ENCODE results near the gene CACNA2D2. TPM values are rescaled to one million over a fixed set of nuclear protein-coding genes. Genes with fewer than 3 reads are reported as not detected.
A peak's percentile ranks its signal among the peaks of the same experiment; 100 is the strongest.

Gene CACNA2D2
- total RNA-seq: under 1 TPM; 0.35 to 0.90 (median 0.58) TPM

DNA sequence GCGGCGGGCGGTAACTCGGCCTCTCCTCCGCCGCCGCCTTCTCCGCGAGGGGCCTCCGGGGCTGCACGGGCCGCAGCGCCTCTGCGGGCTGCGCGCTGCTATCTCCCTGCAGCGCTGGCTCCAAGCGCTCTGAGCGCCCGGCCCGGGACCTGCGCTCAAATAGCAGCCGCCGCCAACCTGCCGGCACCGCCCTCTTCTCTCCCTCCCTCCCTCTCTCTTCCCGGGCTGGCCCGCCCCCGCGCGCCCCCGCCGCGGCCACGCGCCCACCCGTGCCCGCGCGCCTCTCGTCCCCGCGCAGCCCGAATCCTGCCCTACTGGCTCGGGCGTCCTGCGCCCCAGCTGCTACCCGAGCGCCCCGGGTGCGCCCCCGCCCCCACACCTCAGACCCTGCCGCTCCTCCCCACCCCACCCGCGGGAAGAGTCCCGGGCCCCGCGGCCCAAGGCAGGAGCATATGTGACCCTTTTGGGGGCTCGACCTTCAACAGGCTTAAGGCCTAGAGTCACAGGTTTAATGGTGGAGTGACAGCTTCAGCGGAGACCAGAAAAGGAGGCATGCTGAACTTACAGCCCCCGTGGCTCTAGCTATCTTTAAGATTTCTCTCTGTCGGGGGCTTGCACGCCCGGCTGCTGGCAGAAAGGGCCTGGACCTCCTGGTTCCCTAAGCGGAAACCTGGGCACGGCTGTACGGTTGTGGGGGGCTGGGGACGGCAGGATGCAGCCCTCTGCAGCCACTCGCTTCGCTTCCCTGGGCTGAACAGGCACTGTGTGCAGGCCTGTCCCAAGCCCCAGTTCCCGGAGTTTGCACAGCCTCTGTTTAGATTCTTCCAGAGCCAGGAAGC lies at the start of gene CACNA2D2:
Gene CACNA2D2, minus strand, starts transcription at position 131 of the 839 bp plus-strand sequence. CDS start 211 bp downstream, outside the sequence.
- H3K27me3 Mint-ChIP-seq (ENCODE audit: low read depth): peaks cover 17% of the 10 kb centered on the region
- H3K4me3 Mint-ChIP-seq: peak within 1 kb of the TSS; percentile 73
- DNase-seq: peak; percentile 54
- H3K9me3 Mint-ChIP-seq: no peaks in the 10 kb centered on the region
- peaks cover 8% of the 10 kb centered on the region for H3K4me1 Mint-ChIP-seq (ENCODE audit: low read depth)
- no peaks in the 10 kb centered on the region for H3K36me3 Mint-ChIP-seq (ENCODE audit: insufficient read depth)
- peak; percentile 82 to 84 for ATAC-seq

DNA sequence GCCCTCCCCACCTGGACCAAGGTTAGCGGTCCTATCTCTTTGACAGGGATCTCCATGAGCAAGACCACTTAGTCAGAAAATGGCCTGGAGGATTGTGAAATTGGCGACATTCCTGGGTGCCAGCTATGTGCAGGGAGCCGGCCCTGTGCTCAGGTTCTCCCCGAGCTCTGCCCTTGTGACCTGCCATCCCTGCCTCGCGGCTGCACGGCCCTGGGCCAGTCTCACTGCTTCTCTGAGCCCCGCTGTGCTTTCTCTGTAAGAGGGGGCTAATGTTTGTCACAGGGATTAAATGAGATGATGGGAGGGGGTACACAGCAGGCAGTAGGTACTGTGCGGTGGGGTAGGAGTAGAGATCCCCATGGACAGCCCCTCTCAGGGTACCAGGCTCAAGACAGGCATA lies 49.2 kb upstream of the CACNA2D2 start:
- no peak for DNase-seq
- Mint-ChIP-seq H3K4me1 (ENCODE audit: low read depth) (no peaks in the 10 kb centered on the region), H3K4me3 (no peak overlapping the region), H3K9me3 (no peaks in the 10 kb centered on the region), H3K36me3 (ENCODE audit: insufficient read depth) (no peaks in the 10 kb centered on the region), H3K27me3 (ENCODE audit: low read depth) (no peaks in the 10 kb centered on the region)
- no peak for ATAC-seq

DNA sequence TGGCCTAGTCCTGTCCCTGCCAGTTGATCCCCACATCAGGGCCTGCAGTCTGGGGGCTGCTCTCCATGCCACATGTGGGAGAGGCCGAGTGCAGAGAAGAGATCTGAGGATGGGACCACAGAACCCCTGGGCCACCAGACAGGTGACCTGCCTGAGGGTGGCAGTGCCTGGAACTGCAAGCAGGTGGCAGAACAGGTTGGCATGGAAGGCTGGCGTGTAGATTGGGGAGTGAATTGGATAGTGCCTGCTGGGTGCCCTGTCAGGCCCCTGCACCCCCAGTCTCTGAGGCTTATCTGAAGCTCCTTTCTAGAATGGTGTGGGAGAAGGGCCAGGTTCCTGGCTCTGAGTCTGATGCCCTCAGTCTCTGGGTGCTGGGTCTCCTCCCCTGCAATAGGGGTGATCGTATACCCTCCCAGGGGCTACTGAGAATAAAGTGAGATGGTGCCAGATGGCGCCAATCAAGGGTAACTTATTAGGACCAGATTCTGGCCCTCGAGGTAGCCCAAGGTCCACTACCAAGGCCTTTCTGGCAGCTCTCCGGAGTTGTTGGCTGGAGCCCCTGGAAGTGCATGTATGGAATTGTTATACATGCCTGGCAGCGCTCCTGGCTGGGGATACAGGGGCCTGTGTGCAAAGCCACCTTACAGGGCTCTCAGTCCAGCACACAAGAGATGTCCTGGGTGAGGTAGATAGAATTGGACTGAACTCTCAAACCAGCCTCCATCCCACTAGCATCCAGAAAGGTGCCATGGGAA lies 48.4 kb upstream of the CACNA2D2 start:
- ATAC-seq (no peak), DNase-seq (no peak)
- H3K4me1 Mint-ChIP-seq (ENCODE audit: low read depth): no peaks in the 10 kb centered on the region
- H3K9me3 Mint-ChIP-seq: no peaks in the 10 kb centered on the region
- no peaks in the 10 kb centered on the region for H3K27me3 Mint-ChIP-seq (ENCODE audit: low read depth)
- H3K4me3 Mint-ChIP-seq: no peak overlapping the region
- no peaks in the 10 kb centered on the region for H3K36me3 Mint-ChIP-seq (ENCODE audit: insufficient read depth)

GRCh38 chr3:50551054-50551659 lies 47.7 kb upstream of the CACNA2D2 start:
- Mint-ChIP-seq H3K36me3 (ENCODE audit: insufficient read depth) (no peaks in the 10 kb centered on the region), H3K9me3 (no peaks in the 10 kb centered on the region), H3K4me3 (no peak overlapping the region), H3K27me3 (ENCODE audit: low read depth) (no peaks in the 10 kb centered on the region), H3K4me1 (ENCODE audit: low read depth) (no peaks in the 10 kb centered on the region)
- DNase-seq: no peak
- no peak for ATAC-seq

DNA sequence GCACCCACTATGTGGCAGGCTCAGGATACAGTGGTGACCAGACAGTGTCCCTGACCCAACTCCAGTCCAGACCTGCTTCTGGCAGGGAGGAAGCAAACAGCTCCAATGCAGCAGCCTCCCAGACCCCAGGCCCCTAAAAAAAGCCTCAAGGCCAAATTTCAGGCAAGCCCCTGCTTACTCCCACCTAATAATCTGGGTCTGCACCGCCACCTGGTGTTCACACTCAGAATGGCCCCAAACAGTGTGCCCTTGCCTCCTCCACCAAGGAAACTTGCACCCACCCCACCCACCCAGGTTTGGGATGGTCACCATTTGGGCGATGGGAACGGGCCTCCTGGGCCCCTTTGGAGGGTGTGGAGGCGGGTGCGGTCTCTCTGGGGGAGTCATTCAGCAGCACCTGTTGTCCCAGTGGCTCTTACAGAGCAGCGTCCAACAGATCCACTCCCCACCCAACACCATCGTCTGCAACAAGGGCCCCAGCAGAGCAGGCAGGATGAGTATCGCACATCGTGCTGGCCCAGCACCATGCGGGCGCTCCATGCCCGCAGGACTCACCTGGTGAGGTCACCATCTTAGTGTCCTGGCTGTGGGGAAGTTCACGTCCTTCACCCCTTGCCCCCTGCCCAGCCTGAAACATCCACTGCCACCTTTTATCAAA lies 46.8 kb upstream of the CACNA2D2 start:
- Mint-ChIP-seq H3K27me3 (ENCODE audit: low read depth) (no peaks in the 10 kb centered on the region), H3K36me3 (ENCODE audit: insufficient read depth) (no peaks in the 10 kb centered on the region), H3K9me3 (no peaks in the 10 kb centered on the region), H3K4me3 (no peak overlapping the region), H3K4me1 (ENCODE audit: low read depth) (no peaks in the 10 kb centered on the region)
- DNase-seq (peak; percentile 58), ATAC-seq (peak; percentile 75 to 77)

DNA sequence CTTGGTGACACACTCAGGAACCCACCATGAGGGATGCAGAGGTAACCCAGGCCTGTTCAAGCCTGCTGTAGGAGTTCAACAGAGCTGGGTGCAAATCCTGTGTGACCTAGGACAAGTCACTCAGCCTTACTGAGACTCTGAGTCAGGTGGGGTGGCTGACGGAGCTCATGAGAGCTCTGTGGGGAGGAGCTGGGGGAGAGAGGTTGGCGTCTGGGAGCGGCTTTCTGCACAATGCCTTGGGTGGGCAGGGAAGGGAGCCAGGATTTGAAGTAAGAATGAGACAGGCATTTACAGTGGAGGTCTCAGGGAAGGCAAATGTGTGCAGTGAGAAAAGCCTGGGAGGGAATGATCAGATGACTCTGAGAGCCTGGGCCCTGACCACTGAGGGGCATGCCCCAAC lies 45.8 kb upstream of the CACNA2D2 start:
- Mint-ChIP-seq H3K4me1 (ENCODE audit: low read depth) (no peaks in the 10 kb centered on the region), H3K27me3 (ENCODE audit: low read depth) (no peaks in the 10 kb centered on the region), H3K36me3 (ENCODE audit: insufficient read depth) (no peaks in the 10 kb centered on the region), H3K4me3 (no peak overlapping the region), H3K9me3 (no peaks in the 10 kb centered on the region)
- DNase-seq: no peak
- no peak for ATAC-seq

DNA sequence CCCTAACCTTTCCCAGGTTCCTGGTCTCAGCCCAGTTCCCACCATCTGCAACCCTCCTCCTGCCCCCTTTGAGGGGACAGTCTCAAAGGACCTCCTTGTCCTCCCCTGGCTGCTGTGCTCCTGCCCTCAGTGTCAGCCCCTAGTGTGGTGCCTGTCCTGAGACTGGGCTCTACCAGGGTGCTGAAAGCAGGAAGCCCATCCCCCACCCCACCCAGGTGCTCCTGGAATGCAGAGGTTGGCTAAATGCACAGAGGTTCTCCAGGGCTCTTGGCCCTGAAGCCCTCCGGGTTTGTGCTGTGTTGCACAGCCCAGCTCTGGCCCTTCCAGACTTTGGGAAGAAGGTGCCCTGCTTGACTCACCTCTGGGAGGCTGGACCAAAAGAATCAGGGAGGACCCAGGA lies 42.3 kb upstream of the CACNA2D2 start:
- no peaks in the 10 kb centered on the region for H3K36me3 Mint-ChIP-seq (ENCODE audit: insufficient read depth)
- H3K9me3 Mint-ChIP-seq: no peaks in the 10 kb centered on the region
- ATAC-seq (no peak), DNase-seq (no peak)
- no peaks in the 10 kb centered on the region for H3K4me1 Mint-ChIP-seq (ENCODE audit: low read depth)
- no peak overlapping the region for H3K4me3 Mint-ChIP-seq
- H3K27me3 Mint-ChIP-seq (ENCODE audit: low read depth): peaks cover 3% of the 10 kb centered on the region

GRCh38 chr3:50542177-50543034 lies 39.0 kb upstream of the CACNA2D2 start:
- Mint-ChIP-seq H3K27me3 (ENCODE audit: low read depth) (peaks cover 7% of the 10 kb centered on the region), H3K36me3 (ENCODE audit: insufficient read depth) (no peaks in the 10 kb centered on the region), H3K4me3 (no peak overlapping the region), H3K9me3 (no peaks in the 10 kb centered on the region), H3K4me1 (ENCODE audit: low read depth) (no peaks in the 10 kb centered on the region)
- ATAC-seq: peak; percentile 74 to 79
- peak; percentile 59 for DNase-seq

DNA sequence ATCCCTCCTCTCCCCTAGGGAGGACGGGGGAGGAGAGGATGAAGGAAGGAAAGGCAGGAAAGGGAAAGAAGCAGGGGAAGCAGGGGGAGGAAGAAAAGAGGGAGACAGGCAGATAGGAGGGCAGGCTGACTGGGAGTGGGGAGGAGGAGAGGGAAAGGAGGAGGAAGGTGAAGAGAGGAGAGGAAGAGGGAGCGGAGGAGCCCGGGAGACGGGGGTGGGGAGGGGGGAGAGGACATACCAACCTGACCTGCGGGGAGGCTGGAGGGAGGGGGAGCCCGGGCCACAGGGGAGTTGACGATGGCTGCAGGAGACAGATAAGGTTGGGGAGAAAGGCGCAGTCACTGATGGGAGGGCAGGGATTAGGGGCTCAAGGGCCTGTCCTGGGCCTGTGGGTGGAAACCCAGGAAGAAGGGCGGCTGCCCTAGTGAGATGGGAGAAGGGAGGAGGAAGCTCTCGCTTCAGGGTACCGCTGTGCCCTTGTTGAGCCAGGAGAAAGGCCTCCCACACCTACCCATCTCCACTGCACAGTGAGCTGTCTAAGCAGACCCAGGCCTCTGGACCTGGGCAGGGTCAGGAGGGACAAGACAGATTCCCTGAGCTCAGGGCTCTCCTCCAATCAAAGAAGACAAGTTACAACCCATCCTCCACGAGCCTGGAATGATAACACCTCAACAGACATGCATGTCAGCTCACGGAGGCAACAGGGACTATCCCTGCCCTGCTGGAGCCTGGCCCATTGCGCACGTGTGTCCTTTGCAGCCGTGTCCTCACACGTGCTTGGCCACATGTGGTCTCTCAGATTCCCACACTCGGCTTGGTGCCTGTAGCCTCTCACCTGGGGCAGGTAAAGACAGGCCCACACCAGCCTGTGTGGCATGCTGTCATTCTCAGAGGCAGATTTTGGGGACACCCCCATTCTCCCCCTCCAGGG lies 36.2 kb upstream of the CACNA2D2 start:
- no peaks in the 10 kb centered on the region for H3K9me3 Mint-ChIP-seq
- ATAC-seq: no peak
- no peaks in the 10 kb centered on the region for H3K36me3 Mint-ChIP-seq (ENCODE audit: insufficient read depth)
- H3K4me1 Mint-ChIP-seq (ENCODE audit: low read depth): no peaks in the 10 kb centered on the region
- H3K4me3 Mint-ChIP-seq: no peak overlapping the region
- H3K27me3 Mint-ChIP-seq (ENCODE audit: low read depth): peaks cover 16% of the 10 kb centered on the region
- no peak for DNase-seq

DNA sequence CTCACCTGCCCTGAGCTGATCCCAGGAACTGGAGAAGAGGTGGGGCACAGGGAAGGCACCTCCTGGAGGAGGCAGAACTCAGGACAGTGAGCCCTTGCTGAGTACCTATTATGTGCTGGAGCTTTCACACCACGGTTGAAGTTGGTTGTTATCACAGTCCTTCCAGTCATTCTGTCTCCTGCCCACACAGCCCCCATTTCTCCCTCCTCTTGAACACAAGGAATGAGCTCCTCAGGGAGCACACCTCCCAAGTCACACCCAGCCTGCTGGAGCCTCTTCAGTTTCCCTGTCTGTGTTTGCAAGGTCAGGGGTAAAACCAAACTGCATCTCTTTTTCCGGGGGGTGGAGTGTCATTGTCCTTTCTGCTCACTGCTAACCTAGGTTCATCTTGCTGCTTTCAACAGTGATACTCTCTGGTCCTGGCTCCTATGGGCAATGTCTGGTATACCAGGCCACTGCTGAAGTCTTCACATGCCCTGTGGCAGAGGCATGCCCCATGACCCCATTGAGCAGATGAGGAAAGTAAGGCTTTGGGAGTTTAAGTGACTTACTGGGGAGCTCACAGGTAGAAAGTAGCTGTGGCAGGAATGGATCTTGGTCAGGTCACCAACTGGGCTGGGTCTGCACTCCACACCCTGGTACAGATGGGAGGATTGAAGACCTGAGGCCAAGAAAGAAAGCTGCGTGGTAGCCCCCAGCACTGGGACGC lies 34.1 kb upstream of the CACNA2D2 start:
- no peaks in the 10 kb centered on the region for H3K4me1 Mint-ChIP-seq (ENCODE audit: low read depth)
- no peak for ATAC-seq
- DNase-seq: no peak
- no peaks in the 10 kb centered on the region for H3K9me3 Mint-ChIP-seq
- no peaks in the 10 kb centered on the region for H3K36me3 Mint-ChIP-seq (ENCODE audit: insufficient read depth)
- H3K4me3 Mint-ChIP-seq: no peak overlapping the region
- H3K27me3 Mint-ChIP-seq (ENCODE audit: low read depth): peaks cover 16% of the 10 kb centered on the region

GRCh38 chr3:50536471-50537180 lies 33.2 kb upstream of the CACNA2D2 start:
- Mint-ChIP-seq H3K36me3 (ENCODE audit: insufficient read depth) (no peaks in the 10 kb centered on the region), H3K27me3 (ENCODE audit: low read depth) (peaks cover 21% of the 10 kb centered on the region), H3K9me3 (no peaks in the 10 kb centered on the region), H3K4me1 (ENCODE audit: low read depth) (no peaks in the 10 kb centered on the region), H3K4me3 (no peak overlapping the region)
- DNase-seq (no peak), ATAC-seq (no peak)

All from activated T-cell treated with anti-CD3 and anti-CD28 coated beads, Interleukin-2, amount 50 U/mL, for 4 hours (primary cell).